WTC11 (cell line): ENCODE data around the gene CSTA. TPM values are rescaled to one million over a fixed set of nuclear protein-coding genes. Genes with fewer than 3 reads are reported as not detected.
A peak's percentile ranks its signal among the peaks of the same experiment; 100 is the strongest.

Experiments
- ATAC-seq: fragments of 200-7000 bp; cut with Tn5 transposase; 2 replicates; pipeline ENCODE4 v1.10.0; 2021; ENCODE audit warnings: mild to moderate bottlenecking, moderate library complexity
- CTCF ChIA-PET: fragments of 300-600 bp; sonication (Branson Sonifier 250); formaldehyde crosslinking; loops from one replicate; lab custom pipeline; 2021; ENCODE audit warnings: antibody characterized with exemption; lab: Charles Lee
- POLR2A ChIA-PET: fragments of 350-600 bp; sonication (Branson Sonifier 250); formaldehyde crosslinking; loops from one replicate; lab custom pipeline; 2021; ENCODE audit warnings: antibody characterized with exemption; lab: Charles Lee
- DNase-seq: peaks from one replicate; pipeline ENCODE4 v3.0.0; 2021; ENCODE audit warnings: low spot score
- H3K27ac Mint-ChIP-seq: 2 replicates; pipeline ENCODE4 v1.8.0; 2021; ENCODE audit warnings: mixed read lengths
- H3K27me3 Mint-ChIP-seq: 2 replicates; pipeline ENCODE4 v1.8.0; 2021; ENCODE audit warnings: low read depth, mild to moderate bottlenecking, moderate library complexity, mixed read lengths
- H3K36me3 Mint-ChIP-seq: 2 replicates; pipeline ENCODE4 v1.8.0; 2021; ENCODE audit warnings: mixed read lengths
- H3K4me1 Mint-ChIP-seq: 2 replicates; pipeline ENCODE4 v1.8.0; 2022; ENCODE audit warnings: mixed read lengths
- H3K4me3 Mint-ChIP-seq: 2 replicates; pipeline ENCODE4 v1.8.0; 2021; ENCODE audit warnings: mild to moderate bottlenecking, moderate library complexity, mixed read lengths
- H3K9me3 Mint-ChIP-seq: 2 replicates; pipeline ENCODE4 v1.8.0; 2021; ENCODE audit warnings: mixed read lengths
- AFF4 ChIP-seq: sonication (generic); formaldehyde crosslinking; IDR thresholded peaks from 2 replicates; pipeline ENCODE4 v1.8.1; 2023; ENCODE audit warnings: mild to moderate bottlenecking, missing genetic modification reagents, borderline replicate concordance
- ATF2 ChIP-seq: sonication (generic); formaldehyde crosslinking; IDR thresholded peaks from 2 replicates; pipeline ENCODE4 v1.8.1; 2022; ENCODE audit warnings: low read depth, missing genetic modification reagents, borderline replicate concordance
- CBFB ChIP-seq: sonication (generic); formaldehyde crosslinking; IDR thresholded peaks from 2 replicates; pipeline ENCODE4 v1.8.1; 2022; ENCODE audit warnings: mild to moderate bottlenecking, low read depth, missing genetic modification reagents
- CDX4 ChIP-seq: fragments of 250-450 bp; sonication (Bioruptor Pico); IDR thresholded peaks from 2 replicates; pipeline ENCODE4 v1.9.0; 2021; ENCODE audit warnings: moderate library complexity, mild to moderate bottlenecking, inconsistent platforms, borderline replicate concordance
- E2F1 ChIP-seq: sonication (generic); formaldehyde crosslinking; IDR thresholded peaks from 2 replicates; pipeline ENCODE4 v1.8.0; 2022; ENCODE audit warnings: mild to moderate bottlenecking, missing genetic modification reagents
- E2F4 ChIP-seq: sonication (generic); formaldehyde crosslinking; IDR thresholded peaks from 2 replicates; pipeline ENCODE4 v1.8.1; 2022; ENCODE audit warnings: low read depth, mild to moderate bottlenecking, moderate library complexity, missing genetic modification reagents, borderline replicate concordance
- FOXK1 ChIP-seq: sonication (generic); formaldehyde crosslinking; IDR thresholded peaks from 2 replicates; pipeline ENCODE4 v1.8.0; 2022; ENCODE audit warnings: mild to moderate bottlenecking, moderate library complexity, missing genetic modification reagents
- MXD4 ChIP-seq: fragments of 250-450 bp; sonication (Bioruptor Pico); IDR thresholded peaks from 2 replicates; pipeline ENCODE4 v1.8.0; 2021; ENCODE audit warnings: mild to moderate bottlenecking, moderate library complexity, borderline replicate concordance
- TCF7 ChIP-seq: sonication (generic); formaldehyde crosslinking; IDR thresholded peaks from 2 replicates; pipeline ENCODE4 v1.8.0; 2022; ENCODE audit warnings: mild to moderate bottlenecking, low read depth, missing genetic modification reagents, moderate library complexity
- TEAD4 ChIP-seq: sonication (generic); formaldehyde crosslinking; IDR thresholded peaks from 2 replicates; pipeline ENCODE4 v1.8.0; 2022; ENCODE audit warnings: mild to moderate bottlenecking, missing genetic modification reagents
- TP53 ChIP-seq: sonication (generic); formaldehyde crosslinking; IDR thresholded peaks from 2 replicates; pipeline ENCODE4 v1.8.1; 2023; ENCODE audit warnings: mild to moderate bottlenecking, missing genetic modification reagents
- USF1 ChIP-seq: sonication (generic); formaldehyde crosslinking; IDR thresholded peaks from 2 replicates; pipeline ENCODE4 v1.8.0; 2022; ENCODE audit warnings: mild to moderate bottlenecking, missing genetic modification reagents
- USF2 ChIP-seq: sonication (generic); formaldehyde crosslinking; IDR thresholded peaks from 2 replicates; pipeline ENCODE4 v1.8.1; 2023; ENCODE audit warnings: mild to moderate bottlenecking, missing genetic modification reagents, moderate library complexity
- ZNF281 ChIP-seq: sonication (generic); formaldehyde crosslinking; IDR thresholded peaks from 2 replicates; pipeline ENCODE4 v1.8.0; 2023; ENCODE audit warnings: mild to moderate bottlenecking, missing genetic modification reagents
- total RNA-seq: library from RNA; stranded (reverse); gene quantifications from 3 replicates; pipeline ENCODE4 v1.2.3, GENCODE V29; 2021

The CSTA gene
- total RNA-seq, 1 experiment from 2014 or later, result not detected

GRCh38 chr3:122383771-122384697 is 59.0 kb downstream of the CSTA start, which contains the start of gene FAM162A (continued):
- TF ChIP-seq USF2 (CRISPR knock-in tag) (peak; percentile 61), ZNF281 (0 out of 2 replicates have a peak, but pooled peaks have one; percentile 15), TP53 (CRISPR knock-in tag) (0 out of 2 replicates have a peak, but pooled peaks have one; percentile 37), FOXK1 (CRISPR knock-in tag) (peak; percentile 87; the same call in 1 of the 2 replicates), CBFB (0 out of 2 replicates have a peak, but pooled peaks have one; percentile 60), TEAD4 (CRISPR knock-in tag) (no peak), E2F4 (CRISPR knock-in tag) (no peak), E2F1 (CRISPR knock-in tag) (no peak), USF1 (CRISPR knock-in tag) (no peak), AFF4 (no peak)

GRCh38 chr3:122387709-122388108 is 62.7 kb downstream of the CSTA start:
- ChIA-PET CTCF (no interaction called here), POLR2A (no interaction called here)
- no peak for ATAC-seq
- DNase-seq, result no peak
- Mint-ChIP-seq H3K27me3 (no peaks in the 10 kb centered on the region), H3K9me3 (no peaks in the 10 kb centered on the region), H3K27ac (no peak overlapping the region), H3K4me1 (peaks cover 35% of the 10 kb centered on the region), H3K4me3 (no peak overlapping the region), H3K36me3 (peaks cover 26% of the 10 kb centered on the region)
- TF ChIP-seq ATF2 (CRISPR knock-in tag), result no peak
- no peak for TF ChIP-seq MXD4 (CRISPR knock-in tag)
- no peak for TF ChIP-seq TCF7 (CRISPR knock-in tag)
- no peak for TF ChIP-seq CDX4 (CRISPR knock-in tag)
- no peak for TF ChIP-seq USF1 (CRISPR knock-in tag)
